ENCODE measurements around the gene NPBWR2. TPM values are rescaled to one million over a fixed set of nuclear protein-coding genes. Genes with fewer than 3 reads are reported as not detected.

The NPBWR2 gene
- polyA plus RNA-seq, 1 of the 3 experiments (the other 2 are of a cell fraction), result not detected

DNA sequence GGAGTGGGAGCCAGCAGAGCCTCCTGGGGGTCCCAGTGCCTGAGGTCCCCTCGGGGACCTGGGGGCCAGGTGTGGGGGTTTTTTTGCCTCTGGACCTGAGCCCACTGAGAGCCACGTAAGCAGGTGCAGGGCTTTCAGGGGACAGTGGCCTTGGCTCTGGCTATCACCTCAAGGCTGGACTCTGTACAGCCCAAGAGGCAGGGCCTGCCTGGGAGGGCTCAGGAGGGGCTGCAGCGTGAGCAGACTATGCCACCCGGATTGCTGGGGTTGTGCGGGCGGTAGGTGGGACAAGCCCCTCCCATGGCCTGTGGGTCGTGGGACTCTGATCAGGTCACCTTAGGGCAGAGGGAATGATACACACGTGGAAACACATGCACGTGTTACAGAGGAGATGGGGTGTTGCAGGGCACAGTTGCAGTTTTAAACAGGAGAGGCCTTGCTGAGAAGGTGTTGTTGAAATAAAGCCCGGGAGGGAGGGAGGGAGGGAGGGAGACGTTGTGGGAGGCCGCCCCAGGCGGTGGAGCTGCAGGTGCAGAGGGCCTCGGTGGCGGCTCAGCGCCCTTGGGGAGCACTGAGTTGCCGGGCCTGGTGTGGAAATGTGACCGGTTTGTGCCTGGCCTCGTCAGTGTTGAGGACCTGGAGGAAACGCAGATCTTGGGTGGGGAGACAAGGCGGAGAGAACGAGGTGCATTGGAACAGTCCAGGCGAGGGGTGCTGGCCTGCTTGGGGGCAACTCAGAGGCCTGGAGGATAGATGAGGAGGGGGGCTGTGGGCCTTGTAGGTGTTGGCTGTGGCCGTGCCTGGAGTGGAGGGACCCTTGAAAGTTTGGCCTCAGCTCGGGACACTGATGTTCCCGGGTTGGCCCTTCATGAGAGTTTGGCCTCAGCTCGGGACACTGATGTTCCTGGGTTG lies 42.0 kb downstream of the NPBWR2 start:
- POLR2A ChIA-PET, result no interaction called here
- no peak overlapping the region for H3K4me3 ChIP-seq (ENCODE audit: low read depth in 2 of 2, low read length in 1 of 2)
- TF ChIP-seq RXRA (IDR thresholded peaks at IDR 0.05; ENCODE audit: borderline replicate concordance, low read depth) (no peak), EP300 (IDR thresholded peaks at IDR 0.05; ENCODE audit: borderline replicate concordance in 1 of 2, low read depth in 1 of 2, low read length in 1 of 2) (no peak), GABPA (IDR thresholded peaks at IDR 0.05; ENCODE audit: low read depth) (no peak), GATA2 (CRISPR knock-in tag; IDR thresholded peaks at IDR 0.05) (no peak), FOXJ3 (CRISPR knock-in tag; IDR thresholded peaks at IDR 0.05) (no peak), RAD21 (IDR thresholded peaks at IDR 0.05; ENCODE audit: low read length) (no peak)
- H3F3A ChIP-seq (replicated peaks; ENCODE audit: insufficient read depth), result peaks cover 4% of the 10 kb centered on the region
- WGBS (ENCODE audit: low lambda C conversion rate), result 85% methylated on average over 20 of the region's 27 CpGs
- H3K9ac ChIP-seq, result no peak overlapping the region
- no peaks in the 10 kb centered on the region for H3K9me3 ChIP-seq
- H2AFZ ChIP-seq (ENCODE audit: low read depth), result no peak overlapping the region
- no peak overlapping the region for H3K27ac ChIP-seq (ENCODE audit: low read depth in 2 of 2, low read length in 1 of 2)
- H3K27me3 ChIP-seq (ENCODE audit: insufficient read depth), result no peaks in the 10 kb centered on the region
- H3K9me2 ChIP-seq, result no peaks in the 10 kb centered on the region
- H3K4me1 ChIP-seq (ENCODE audit: control insufficient read depth in 1 of 2, insufficient read depth in 2 of 2, low read depth in 1 of 2, low read length in 1 of 2), result peaks cover 14 to 21% of the 10 kb centered on the region in 2 experiments; a peak in 2 of 4 replicates
- CTCF ChIA-PET, result interaction anchor here (1.2 to 2.3 kb wide), 2 partner anchors 16 to 27 kb away, joined by 3 to 12 read pairs; no protein-coding TSS in a partner anchor
- H3K79me2 ChIP-seq (ENCODE audit: insufficient read depth), result peaks cover 15% of the 10 kb centered on the region; the same call in 1 of the 2 replicates
- peak overlapping the region; percentile 96; the same call in 1 of the 2 replicates for H3K4me2 ChIP-seq
- no peaks in the 10 kb centered on the region for H3K36me3 ChIP-seq (replicated peaks in 1 of 2; ENCODE audit: control insufficient read depth in 1 of 2, insufficient read depth in 2 of 2, low read length in 1 of 2)
- H4K20me1 ChIP-seq (ENCODE audit: insufficient read depth), result no peaks in the 10 kb centered on the region
- no peak for DNase-seq

DNA sequence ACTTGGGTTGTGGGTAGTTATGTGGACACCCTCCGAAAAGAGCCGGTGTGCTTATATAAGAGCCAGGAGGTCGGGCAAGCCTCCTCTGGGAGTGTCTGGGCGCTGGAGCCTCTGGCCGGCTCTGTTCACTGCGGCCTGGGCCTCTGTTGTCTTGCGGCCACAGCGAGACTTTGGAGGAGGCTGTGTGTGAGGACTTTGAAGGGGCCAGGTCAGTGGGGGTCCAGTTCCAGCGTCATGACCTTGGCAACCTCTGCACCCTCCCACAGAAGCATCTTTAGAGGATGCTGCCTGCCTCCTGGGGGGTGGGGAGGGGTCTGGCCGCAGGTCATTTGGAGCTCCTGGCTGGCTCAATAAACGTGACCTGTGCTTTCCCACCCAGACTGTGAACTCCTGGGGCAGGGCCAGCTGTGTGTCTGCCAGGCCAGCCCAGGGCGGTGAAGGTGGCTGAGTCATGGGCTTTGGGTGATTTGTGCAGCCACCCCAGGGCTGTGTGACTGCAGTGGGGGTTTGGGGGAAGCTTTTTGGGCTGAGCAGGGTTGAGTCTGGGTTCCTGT lies 43.1 kb downstream of the NPBWR2 start:
- H3K4me2 ChIP-seq, result peak overlapping the region; percentile 96
- WGBS (ENCODE audit: low lambda C conversion rate), result 30% methylated on average over 12 of the region's 12 CpGs
- no peaks in the 10 kb centered on the region for H3K9me2 ChIP-seq
- H4K20me1 ChIP-seq (ENCODE audit: insufficient read depth), result no peaks in the 10 kb centered on the region
- CTCF ChIA-PET, result interaction anchor here (1.2 to 2.3 kb wide), 3 partner anchors 17 to 56 kb away, joined by 3 to 12 read pairs (median 5); no protein-coding TSS in a partner anchor
- no peaks in the 10 kb centered on the region for H3K27me3 ChIP-seq (ENCODE audit: insufficient read depth)
- peak overlapping the region in 1 of 2 experiments; percentile 64; a peak in 2 of 4 replicates for H3K27ac ChIP-seq (ENCODE audit: low read depth in 2 of 2, low read length in 1 of 2)
- DNase-seq, result no peak
- H3F3A ChIP-seq (replicated peaks; ENCODE audit: insufficient read depth), result peaks cover 4% of the 10 kb centered on the region
- peaks cover 15% of the 10 kb centered on the region; the same call in 1 of the 2 replicates for H3K79me2 ChIP-seq (ENCODE audit: insufficient read depth)
- peak overlapping the region; percentile 91 to 93 for H3K4me3 ChIP-seq (ENCODE audit: low read depth in 2 of 2, low read length in 1 of 2)
- no peaks in the 10 kb centered on the region for H3K36me3 ChIP-seq (replicated peaks in 1 of 2; ENCODE audit: control insufficient read depth in 1 of 2, insufficient read depth in 2 of 2, low read length in 1 of 2)
- no peak overlapping the region for H2AFZ ChIP-seq (ENCODE audit: low read depth)
- H3K9ac ChIP-seq, result peak overlapping the region; percentile 90; the same call in 1 of the 2 replicates
- TF ChIP-seq SMC3 (IDR thresholded peaks at IDR 0.05; ENCODE audit: low read depth, low read length), result no peak
- peak; percentile 50 for TF ChIP-seq NFIC (IDR thresholded peaks at IDR 0.05; ENCODE audit: borderline replicate concordance)
- no peak for TF ChIP-seq RFX5 (IDR thresholded peaks at IDR 0.05; ENCODE audit: low read length)
- TF ChIP-seq, protein P1, sequence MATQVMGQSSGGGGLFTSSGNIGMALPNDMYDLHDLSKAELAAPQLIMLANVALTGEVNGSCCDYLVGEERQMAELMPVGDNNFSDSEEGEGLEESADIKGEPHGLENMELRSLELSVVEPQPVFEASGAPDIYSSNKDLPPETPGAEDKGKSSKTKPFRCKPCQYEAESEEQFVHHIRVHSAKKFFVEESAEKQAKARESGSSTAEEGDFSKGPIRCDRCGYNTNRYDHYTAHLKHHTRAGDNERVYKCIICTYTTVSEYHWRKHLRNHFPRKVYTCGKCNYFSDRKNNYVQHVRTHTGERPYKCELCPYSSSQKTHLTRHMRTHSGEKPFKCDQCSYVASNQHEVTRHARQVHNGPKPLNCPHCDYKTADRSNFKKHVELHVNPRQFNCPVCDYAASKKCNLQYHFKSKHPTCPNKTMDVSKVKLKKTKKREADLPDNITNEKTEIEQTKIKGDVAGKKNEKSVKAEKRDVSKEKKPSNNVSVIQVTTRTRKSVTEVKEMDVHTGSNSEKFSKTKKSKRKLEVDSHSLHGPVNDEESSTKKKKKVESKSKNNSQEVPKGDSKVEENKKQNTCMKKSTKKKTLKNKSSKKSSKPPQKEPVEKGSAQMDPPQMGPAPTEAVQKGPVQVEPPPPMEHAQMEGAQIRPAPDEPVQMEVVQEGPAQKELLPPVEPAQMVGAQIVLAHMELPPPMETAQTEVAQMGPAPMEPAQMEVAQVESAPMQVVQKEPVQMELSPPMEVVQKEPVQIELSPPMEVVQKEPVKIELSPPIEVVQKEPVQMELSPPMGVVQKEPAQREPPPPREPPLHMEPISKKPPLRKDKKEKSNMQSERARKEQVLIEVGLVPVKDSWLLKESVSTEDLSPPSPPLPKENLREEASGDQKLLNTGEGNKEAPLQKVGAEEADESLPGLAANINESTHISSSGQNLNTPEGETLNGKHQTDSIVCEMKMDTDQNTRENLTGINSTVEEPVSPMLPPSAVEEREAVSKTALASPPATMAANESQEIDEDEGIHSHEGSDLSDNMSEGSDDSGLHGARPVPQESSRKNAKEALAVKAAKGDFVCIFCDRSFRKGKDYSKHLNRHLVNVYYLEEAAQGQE (IDR thresholded peaks at IDR 0.05; ENCODE audit: low read depth, low read length), result no peak
- TF ChIP-seq RCOR1 (IDR thresholded peaks at IDR 0.05; ENCODE audit: low read length), result no peak
- TF ChIP-seq NRF1 (IDR thresholded peaks at IDR 0.05; ENCODE audit: low read depth, low read length), result no peak
- TF ChIP-seq TCF12 (IDR thresholded peaks at IDR 0.05), result peak; percentile 24; the same call in 1 of the 2 replicates
- TF ChIP-seq FOSL2 (IDR thresholded peaks at IDR 0.05; ENCODE audit: borderline replicate concordance, low read depth), result peak; percentile 53; the same call in 1 of the 2 replicates
- no peak for TF ChIP-seq TAF1 (IDR thresholded peaks at IDR 0.05; ENCODE audit: borderline replicate concordance, low read depth, low read length)
- no peak for TF ChIP-seq MEF2A (IDR thresholded peaks at IDR 0.05; ENCODE audit: borderline replicate concordance, low read depth)
- H3K4me1 ChIP-seq (ENCODE audit: control insufficient read depth in 1 of 2, insufficient read depth in 2 of 2, low read depth in 1 of 2, low read length in 1 of 2), result peaks cover 14 to 21% of the 10 kb centered on the region in 2 experiments; a peak in 2 of 4 replicates
- no peaks in the 10 kb centered on the region for H3K9me3 ChIP-seq
- POLR2A ChIA-PET, result no interaction called here

All from SK-N-SH (cell line).